ENCODE measurements around the gene EMD. TPM values are rescaled to one million over a fixed set of nuclear protein-coding genes. Genes with fewer than 3 reads are reported as not detected.

EMD gene
- total and polyA plus RNA-seq, 10 of the 15 experiments (the other 5 are each of a cell fraction or from before 2014, with no cell fraction given), result 0.76 to 100 (median 43.2) TPM

- no peaks in the 10 kb centered on the region for H4K20me1 ChIP-seq (ENCODE audit: control insufficient read depth, insufficient read depth)
- DNase-seq (ENCODE audit: low read depth, low spot score), result no peak
- in situ Hi-C loops (cut with MboI), result loop anchor here (5.0 kb wide), 1 partner anchor 438 kb away; no protein-coding TSS in a partner anchor
- ATAC-seq, result no peak
- H3K9ac ChIP-seq (ENCODE audit: control insufficient read depth, insufficient read depth, low read length), result peak overlapping the region; percentile 73
- ChIA-PET SMC1A (ENCODE audit: uncharacterized antibody, unreplicated experiment) (no interaction called here), POLR2A (interaction anchor here (0.6 to 1.0 kb wide), 4 partner anchors 7 to 106 kb away, joined by 3 to 7 read pairs (median 3); partner anchors contain the start of gene EMD), CTCF (no interaction called here), RAD21 (ENCODE audit: unreplicated experiment) (interaction anchor here (0.8 to 1.0 kb wide), 2 partner anchors 173 to 392 kb away, joined by 3 to 4 read pairs; partner anchors contain the start of gene DKC1)
- no TSS peak for BruUV-seq (replicated peaks)
- H3K9me3 ChIP-seq (replicated peaks; ENCODE audit: control insufficient read depth, insufficient read depth, low read length), result no peaks in the 10 kb centered on the region; the same call in 2 of the 3 replicates
- no peak overlapping the region for H2AFZ ChIP-seq (ENCODE audit: control insufficient read depth, low read depth, low read length)
- peaks cover 11% of the 10 kb centered on the region for H3K4me1 ChIP-seq (ENCODE audit: control insufficient read depth, insufficient read depth, low read length)
- peak overlapping the region; percentile 80 for H3K27ac ChIP-seq (ENCODE audit: control insufficient read depth, insufficient read depth)
- H3K27me3 ChIP-seq (replicated peaks in 1 of 2; ENCODE audit: control insufficient read depth in 2 of 2, insufficient read depth in 2 of 2, low read length in 1 of 2), result no peaks in the 10 kb centered on the region
- peaks cover 0 to 17% of the 10 kb centered on the region in 2 experiments; a peak in 2 of 4 replicates for H3K36me3 ChIP-seq (ENCODE audit: control insufficient read depth in 2 of 2, insufficient read depth in 2 of 2, low read length in 1 of 2)
- peaks cover 35% of the 10 kb centered on the region for H3K79me2 ChIP-seq (ENCODE audit: control insufficient read depth, insufficient read depth, low read length)
- H3K4me3 ChIP-seq, result peak overlapping the region; percentile 88
- intact Hi-C loops (cut with micrococcal nuclease; ENCODE audit: unreplicated experiment), result loop anchor here (5.0 to 10.0 kb wide), 2 partner anchors 54 to 443 kb away; partner anchors contain the start of genes ARHGAP4 and ATP6AP1
- no peak for FAIRE-seq
- TF ChIP-seq BCL11A (IDR thresholded peaks at IDR 0.05; ENCODE audit: low read depth, low read length), result no peak
- WGBS (ENCODE audit: insufficient coverage, insufficient replicate concordance, low lambda C conversion rate, missing lambda C conversion rate), result 36% methylated on average over 51 of the region's 63 CpGs
- peak overlapping the region; percentile 44; the same call in 1 of the 2 replicates for H3K4me2 ChIP-seq (ENCODE audit: control insufficient read depth, insufficient read depth)
These were observed 8.6 kb upstream of the EMD start for GRCh38 chrX:154370300-154371016.

DNA sequence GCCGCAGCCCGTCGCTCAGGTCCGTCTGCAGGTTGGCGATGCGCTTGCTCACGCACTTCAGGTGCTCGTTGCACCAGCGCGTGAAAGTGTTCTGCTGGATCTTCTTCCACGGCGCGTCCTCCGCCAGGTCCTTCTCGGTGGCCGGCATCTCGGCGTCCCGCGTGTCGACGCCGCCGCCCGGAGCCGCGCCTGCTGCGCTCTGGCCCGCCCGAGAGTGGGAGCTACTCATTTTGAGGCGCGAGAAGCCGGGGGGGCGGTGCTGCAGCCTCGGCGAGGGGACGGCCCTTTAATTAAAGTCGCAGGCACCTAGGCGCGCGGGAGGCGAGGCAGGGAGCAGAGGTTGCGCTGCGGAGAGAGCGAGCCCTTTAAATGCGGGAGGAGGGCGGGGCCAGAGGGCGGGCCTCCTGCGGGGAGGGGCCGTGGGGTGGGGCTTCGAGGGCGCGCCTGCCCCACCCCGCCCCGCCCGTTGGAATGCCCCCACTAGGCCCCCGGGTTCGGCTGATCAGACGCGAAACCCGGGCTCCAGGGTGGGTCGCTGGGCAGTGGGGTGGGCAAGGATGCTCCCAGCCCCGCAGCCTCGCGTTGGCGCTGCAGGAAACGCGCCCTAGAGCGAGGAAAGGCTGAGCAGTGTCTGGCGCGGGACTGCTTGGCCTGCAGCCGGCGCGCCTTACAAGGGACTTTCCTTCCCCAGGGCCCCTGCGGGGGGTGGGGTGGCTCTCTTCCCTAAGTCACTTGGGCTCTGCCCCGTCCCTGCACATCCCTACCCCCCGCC lies 7.9 kb upstream of the EMD start:
- Histone ChIP-seq H3K79me2 (ENCODE audit: control insufficient read depth, insufficient read depth, low read length) (peaks cover 35% of the 10 kb centered on the region), H3K4me3 (peak overlapping the region; percentile 88), H3K27me3 (replicated peaks in 1 of 2; ENCODE audit: control insufficient read depth in 2 of 2, insufficient read depth in 2 of 2, low read length in 1 of 2) (no peaks in the 10 kb centered on the region), H3K9me3 (replicated peaks; ENCODE audit: control insufficient read depth, insufficient read depth, low read length) (no peaks in the 10 kb centered on the region; the same call in 2 of the 3 replicates), H3K4me1 (ENCODE audit: control insufficient read depth, insufficient read depth, low read length) (peaks cover 11% of the 10 kb centered on the region), H3K27ac (ENCODE audit: control insufficient read depth, insufficient read depth) (peak overlapping the region; percentile 58), H3K36me3 (ENCODE audit: control insufficient read depth in 2 of 2, insufficient read depth in 2 of 2, low read length in 1 of 2) (peaks cover 0 to 12% of the 10 kb centered on the region in 2 experiments; a peak in 2 of 4 replicates), H4K20me1 (ENCODE audit: control insufficient read depth, insufficient read depth) (no peaks in the 10 kb centered on the region), H3K9ac (ENCODE audit: control insufficient read depth, insufficient read depth, low read length) (peak overlapping the region; percentile 73; the same call in 1 of the 2 replicates), H3K4me2 (ENCODE audit: control insufficient read depth, insufficient read depth) (peak overlapping the region; percentile 74; the same call in 1 of the 2 replicates), H2AFZ (ENCODE audit: control insufficient read depth, low read depth, low read length) (peak overlapping the region; percentile 39)
- POLR2A ChIA-PET, result interaction anchor here (0.6 to 1.0 kb wide), 4 partner anchors 8 to 59 kb away, joined by 3 read pairs; partner anchors contain the start of gene EMD
- in situ Hi-C loops (cut with MboI) (loop anchor here (5.0 kb wide), 1 partner anchor 439 kb away; no protein-coding TSS in a partner anchor), intact Hi-C loops (cut with micrococcal nuclease; ENCODE audit: unreplicated experiment) (loop anchor here (5.0 to 10.0 kb wide), 2 partner anchors 54 to 444 kb away; partner anchors contain the start of genes ARHGAP4 and ATP6AP1)
- RAD21 ChIA-PET (ENCODE audit: unreplicated experiment), result interaction anchor here (0.6 to 1.0 kb wide), 3 partner anchors 53 to 391 kb away, joined by 3 to 4 read pairs (median 4); partner anchors contain the start of gene DKC1
- FAIRE-seq (no peak), DNase-seq (ENCODE audit: low read depth, low spot score) (peak; percentile 53), ATAC-seq (peak; percentile 66)
- WGBS (ENCODE audit: insufficient coverage, insufficient replicate concordance, low lambda C conversion rate, missing lambda C conversion rate), result 31% methylated on average over 53 of the region's 77 CpGs
- SMC1A ChIA-PET (ENCODE audit: uncharacterized antibody, unreplicated experiment), result no interaction called here
- no TSS peak for BruUV-seq (replicated peaks)
- CTCF ChIA-PET, result no interaction called here
- TF ChIP-seq, protein P1, sequence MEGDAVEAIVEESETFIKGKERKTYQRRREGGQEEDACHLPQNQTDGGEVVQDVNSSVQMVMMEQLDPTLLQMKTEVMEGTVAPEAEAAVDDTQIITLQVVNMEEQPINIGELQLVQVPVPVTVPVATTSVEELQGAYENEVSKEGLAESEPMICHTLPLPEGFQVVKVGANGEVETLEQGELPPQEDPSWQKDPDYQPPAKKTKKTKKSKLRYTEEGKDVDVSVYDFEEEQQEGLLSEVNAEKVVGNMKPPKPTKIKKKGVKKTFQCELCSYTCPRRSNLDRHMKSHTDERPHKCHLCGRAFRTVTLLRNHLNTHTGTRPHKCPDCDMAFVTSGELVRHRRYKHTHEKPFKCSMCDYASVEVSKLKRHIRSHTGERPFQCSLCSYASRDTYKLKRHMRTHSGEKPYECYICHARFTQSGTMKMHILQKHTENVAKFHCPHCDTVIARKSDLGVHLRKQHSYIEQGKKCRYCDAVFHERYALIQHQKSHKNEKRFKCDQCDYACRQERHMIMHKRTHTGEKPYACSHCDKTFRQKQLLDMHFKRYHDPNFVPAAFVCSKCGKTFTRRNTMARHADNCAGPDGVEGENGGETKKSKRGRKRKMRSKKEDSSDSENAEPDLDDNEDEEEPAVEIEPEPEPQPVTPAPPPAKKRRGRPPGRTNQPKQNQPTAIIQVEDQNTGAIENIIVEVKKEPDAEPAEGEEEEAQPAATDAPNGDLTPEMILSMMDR (IDR thresholded peaks at IDR 0.05 in 2 of 3, conservative IDR thresholded peaks at IDR 0.05 in 1 of 3; ENCODE audit: control insufficient read depth in 2 of 3, extremely low read depth in 1 of 3, insufficient read depth in 1 of 3, low read depth in 3 of 3, low read length in 3 of 3), result peak in 1 of 3 experiments; percentile 19; a peak in 1 of 6 replicates
- TF ChIP-seq LARP7 (IDR thresholded peaks at IDR 0.05) (peak; percentile 43; the same call in 1 of the 2 replicates), POU2F2 (IDR thresholded peaks at IDR 0.05; ENCODE audit: borderline replicate concordance, low read depth, low read length) (peak; percentile 88; the same call in 2 of the 3 replicates)
- TF ChIP-seq, protein P2, sequence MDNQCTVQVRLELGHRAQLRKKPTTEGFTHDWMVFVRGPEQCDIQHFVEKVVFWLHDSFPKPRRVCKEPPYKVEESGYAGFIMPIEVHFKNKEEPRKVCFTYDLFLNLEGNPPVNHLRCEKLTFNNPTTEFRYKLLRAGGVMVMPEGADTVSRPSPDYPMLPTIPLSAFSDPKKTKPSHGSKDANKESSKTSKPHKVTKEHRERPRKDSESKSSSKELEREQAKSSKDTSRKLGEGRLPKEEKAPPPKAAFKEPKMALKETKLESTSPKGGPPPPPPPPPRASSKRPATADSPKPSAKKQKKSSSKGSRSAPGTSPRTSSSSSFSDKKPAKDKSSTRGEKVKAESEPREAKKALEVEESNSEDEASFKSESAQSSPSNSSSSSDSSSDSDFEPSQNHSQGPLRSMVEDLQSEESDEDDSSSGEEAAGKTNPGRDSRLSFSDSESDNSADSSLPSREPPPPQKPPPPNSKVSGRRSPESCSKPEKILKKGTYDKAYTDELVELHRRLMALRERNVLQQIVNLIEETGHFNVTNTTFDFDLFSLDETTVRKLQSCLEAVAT (IDR thresholded peaks at IDR 0.05), result peak; percentile 21; the same call in 1 of the 2 replicates
